Lower leg skin (tissue), 4 donors: ENCODE data around the gene RPS15. TPM values are rescaled to one million over a fixed set of nuclear protein-coding genes. Genes with fewer than 3 reads are reported as not detected.
"Not testable (repeated sequence)": the region's sequence is repeated elsewhere in the genome, so short reads cannot be mapped to it uniquely, and the experiment has no call there.

ENCODE experiments used
- DNase-seq, 2 donors: peaks; one replicate each; pipeline ENCODE4 v3.0.0-alpha.2; 2019; ENCODE audit warnings: low spot score in 2 of 2
- H3K4me3 ChIP-seq: fragments of 200-600 bp; sonication (generic); 2 replicates; pipeline ENCODE4 v1.5.1; 2017; ENCODE audit warnings: mild to moderate bottlenecking, low read depth; ENCODE audit not compliant: poor library complexity, severe bottlenecking
- POLR2A ChIP-seq, 2 donors: fragments of 450-650 bp; IDR thresholded peaks; one replicate each; pipeline ENCODE4 v1.6.1; 2016 to 2017; ENCODE audit warnings: antibody characterized with exemption in 2 of 2, mild to moderate bottlenecking in 1 of 2, moderate library complexity in 1 of 2
- WGBS, 2 donors: methylation state at CpG; one replicate each; pipeline ENCODE4 v1.1.5; 2018; 5-methylcytosine and 5-hydroxymethylcytosine counted together
- intact Hi-C: fragments of 100-400 bp; cut with DNase I; formaldehyde crosslinking; loops from one replicate; pipeline ENCODE4 v1.15.0; 2023; ENCODE audit warnings: low total_unique reads
- total RNA-seq, 4 donors: library from RNA; depleted of rRNA; stranded (reverse); fragments of >200 nt; gene quantifications; one replicate each; pipeline ENCODE4 v1.1.0, GENCODE V29; 2016
- TF ChIP-seq, protein P1 (sequence below), 3 donors: fragments of 450-650 bp; IDR thresholded peaks; one replicate each; pipeline ENCODE4 v1.5.1; 2016; ENCODE audit warnings: antibody characterized with exemption in 3 of 3, mild to moderate bottlenecking in 3 of 3, moderate library complexity in 2 of 3

The RPS15 gene
- total RNA-seq, 4 donors from 2014 or later: 2,226 to 7,190 (median 4,396) TPM

DNA sequence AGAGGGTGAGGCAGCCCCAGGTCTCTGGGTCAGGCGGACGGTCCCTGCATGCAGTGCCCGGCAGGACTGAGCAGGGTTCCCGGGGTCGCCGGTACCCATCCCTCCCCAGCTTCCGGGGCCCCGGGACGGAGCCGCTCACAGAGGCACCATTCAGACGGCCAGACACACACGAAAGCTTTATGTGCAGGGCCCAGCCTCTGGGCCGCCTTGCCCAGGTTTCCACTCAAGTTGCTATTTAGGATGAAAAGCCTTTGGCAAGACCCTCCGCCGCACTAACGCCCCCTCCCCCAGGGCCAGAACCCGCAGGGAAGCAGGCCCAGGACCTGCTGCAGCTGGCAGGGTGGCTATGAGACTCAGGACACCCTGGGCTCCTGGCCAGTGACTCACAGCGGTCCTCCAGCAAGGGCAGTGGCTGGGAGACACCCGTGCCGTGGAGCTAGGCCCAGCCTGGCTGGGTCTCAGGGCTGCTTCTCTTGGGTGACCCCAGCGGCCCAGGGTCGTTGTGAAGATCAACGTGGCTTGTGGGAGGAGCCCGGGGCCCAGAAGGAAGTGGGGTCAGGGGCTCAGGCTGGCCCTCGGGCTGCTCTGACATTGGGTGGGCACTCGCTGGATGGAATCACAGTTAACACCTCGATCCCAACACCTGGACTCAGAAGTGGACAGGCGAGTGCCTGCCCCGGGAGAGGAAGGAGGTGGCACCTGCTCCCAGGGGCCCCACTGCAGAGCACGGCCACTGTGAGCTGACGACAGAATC, 36.0 kb downstream of the RPS15 start:
- intact Hi-C loops: no loop called here
- no peak overlapping the region for H3K4me3 ChIP-seq
- TF ChIP-seq, protein P1, sequence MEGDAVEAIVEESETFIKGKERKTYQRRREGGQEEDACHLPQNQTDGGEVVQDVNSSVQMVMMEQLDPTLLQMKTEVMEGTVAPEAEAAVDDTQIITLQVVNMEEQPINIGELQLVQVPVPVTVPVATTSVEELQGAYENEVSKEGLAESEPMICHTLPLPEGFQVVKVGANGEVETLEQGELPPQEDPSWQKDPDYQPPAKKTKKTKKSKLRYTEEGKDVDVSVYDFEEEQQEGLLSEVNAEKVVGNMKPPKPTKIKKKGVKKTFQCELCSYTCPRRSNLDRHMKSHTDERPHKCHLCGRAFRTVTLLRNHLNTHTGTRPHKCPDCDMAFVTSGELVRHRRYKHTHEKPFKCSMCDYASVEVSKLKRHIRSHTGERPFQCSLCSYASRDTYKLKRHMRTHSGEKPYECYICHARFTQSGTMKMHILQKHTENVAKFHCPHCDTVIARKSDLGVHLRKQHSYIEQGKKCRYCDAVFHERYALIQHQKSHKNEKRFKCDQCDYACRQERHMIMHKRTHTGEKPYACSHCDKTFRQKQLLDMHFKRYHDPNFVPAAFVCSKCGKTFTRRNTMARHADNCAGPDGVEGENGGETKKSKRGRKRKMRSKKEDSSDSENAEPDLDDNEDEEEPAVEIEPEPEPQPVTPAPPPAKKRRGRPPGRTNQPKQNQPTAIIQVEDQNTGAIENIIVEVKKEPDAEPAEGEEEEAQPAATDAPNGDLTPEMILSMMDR (IDR thresholded peaks at IDR 0.05): no peak
- TF ChIP-seq POLR2A (IDR thresholded peaks at IDR 0.05): no peak
- WGBS, 2 donors: 57 to 68% methylated on average over 24 to 29 of the region's 31 CpGs
- DNase-seq: no peak

- TF ChIP-seq, protein P1 (IDR thresholded peaks at IDR 0.05): no peak
- no peak for TF ChIP-seq POLR2A (IDR thresholded peaks at IDR 0.05)
- 87% methylated on average over 14 to 24 of the region's 26 CpGs for WGBS, 2 donors
- intact Hi-C loops: no loop called here
- DNase-seq: no peak
- H3K4me3 ChIP-seq: no peak overlapping the region
These were observed 36.7 kb downstream of the RPS15 start for GRCh38 chr19:1474765-1475351.

DNA sequence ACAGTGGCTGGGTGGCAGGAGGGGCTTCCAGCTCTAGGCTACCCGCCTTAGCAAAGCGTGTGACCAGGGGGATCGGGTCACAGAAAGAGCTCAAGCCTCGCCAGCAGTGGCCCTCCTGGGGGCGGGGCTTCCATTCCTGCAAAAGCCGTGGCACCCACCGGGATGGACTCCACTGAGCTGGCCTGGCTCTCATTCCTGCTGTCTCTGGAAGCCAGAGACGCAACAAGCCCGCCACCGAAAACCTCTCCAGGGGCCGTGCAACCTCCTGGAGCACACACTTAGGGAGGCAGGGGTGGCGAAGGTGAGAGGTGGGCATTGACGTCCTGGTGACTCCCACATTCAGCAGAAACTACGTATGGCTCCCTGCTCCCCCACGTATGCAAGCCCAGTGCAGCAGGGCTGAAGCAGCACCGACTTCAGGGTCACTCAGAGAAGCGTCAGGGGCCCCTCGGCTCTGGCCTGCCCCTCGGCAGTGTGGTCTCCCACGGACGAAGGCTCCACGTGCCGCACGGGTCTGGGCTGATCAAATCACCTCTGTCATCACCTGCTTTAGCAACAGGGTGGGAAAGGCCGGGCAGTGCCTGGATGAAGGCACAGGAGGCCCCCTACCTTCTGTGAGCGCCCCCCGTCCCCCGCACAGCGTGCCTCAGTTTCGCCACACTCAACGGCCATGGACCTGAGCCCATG, 37.7 kb downstream of the RPS15 start:
- TF ChIP-seq, protein P1 (IDR thresholded peaks at IDR 0.05): no peak
- TF ChIP-seq POLR2A (IDR thresholded peaks at IDR 0.05): no peak
- intact Hi-C loops: no loop called here
- no peak for DNase-seq
- 91 to 94% methylated on average over 24 to 30 of the region's 31 CpGs for WGBS, 2 donors
- H3K4me3 ChIP-seq: no peak overlapping the region

GRCh38 chr19:1477056-1477455, 38.9 kb downstream of the RPS15 start:
- WGBS, 2 donors: 83 to 89% methylated on average over 9 of the region's 9 CpGs
- intact Hi-C loops, H3K4me3 ChIP-seq, DNase-seq: not testable (repeated sequence)

DNA sequence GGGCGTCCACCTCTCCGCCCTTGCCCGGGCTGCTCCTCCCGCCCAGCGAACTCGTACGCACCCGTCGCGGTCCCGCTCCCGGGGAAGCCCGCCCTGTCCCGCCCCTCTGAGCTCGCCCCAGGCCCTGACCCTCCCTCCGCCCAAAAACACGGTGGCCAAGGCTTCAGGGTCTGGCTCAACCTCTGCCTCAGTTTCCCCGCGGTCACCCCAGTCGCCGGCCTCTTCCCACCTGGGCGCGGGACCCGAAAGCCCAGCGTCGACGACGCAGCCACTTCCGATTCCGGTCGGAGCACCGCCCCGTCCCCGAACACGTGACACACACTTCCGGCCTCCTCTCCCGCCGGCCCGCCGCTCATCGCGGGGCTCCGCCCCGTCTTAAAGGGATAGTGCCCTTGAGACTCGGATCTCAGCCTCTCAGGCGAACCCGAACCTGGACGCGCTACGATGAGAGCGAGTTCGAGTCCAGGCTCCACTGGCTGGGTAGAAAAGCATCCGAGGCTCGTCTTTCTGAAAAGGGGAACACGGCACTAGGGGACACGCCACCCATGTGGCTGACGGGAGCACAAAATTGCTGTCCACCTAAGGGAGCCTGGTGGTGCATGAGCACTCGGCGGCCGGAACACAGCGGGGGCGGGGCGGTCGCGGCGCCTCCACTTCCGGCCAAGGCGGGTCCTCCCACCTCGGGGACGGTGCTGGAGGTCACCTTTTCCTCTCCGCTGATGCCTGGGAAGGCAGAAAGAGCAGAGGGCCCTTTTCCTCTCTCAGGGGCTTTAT, 40.9 kb downstream of the RPS15 start, which contains the start of gene C19orf25:
Gene C19orf25, minus strand, starts transcription at position 282 of the 774 bp plus-strand sequence. CDS start 312 bp downstream, outside the sequence.
- 1% methylated on average over 44 to 53 of the region's 71 CpGs for WGBS, 2 donors
- TF ChIP-seq POLR2A (IDR thresholded peaks at IDR 0.05): no peak
- TF ChIP-seq, protein P1 (IDR thresholded peaks at IDR 0.05): no peak
- intact Hi-C loops: no loop called here
- peak within 1 kb of the TSS; percentile 81 for H3K4me3 ChIP-seq
- DNase-seq: peak; percentile 93 to 99
